Heart left ventricle (tissue), 16 donors: ENCODE results near the gene SRD5A3. TPM values are rescaled to one million over a fixed set of nuclear protein-coding genes. Genes with fewer than 3 reads are reported as not detected.
A peak's percentile ranks its signal among the peaks of the same experiment; 100 is the strongest.

Source experiments
- ATAC-seq, 4 donors: fragments of 200-7000 bp; cut with Tn5 transposase; one replicate each; pipeline ENCODE4 v1.9.1; 2020 to 2022; ENCODE audit warnings: moderate library complexity in 4 of 4, mild to moderate bottlenecking in 3 of 4, moderate number of reproducible peaks in 1 of 4
- DNase-seq, 5 donors: peaks; one replicate each; pipeline ENCODE4 v3.0.0-alpha.2; 2020
- H3K27ac ChIP-seq, 12 donors: fragments of 200-600 bp; sonication (generic) in 4 of 12; one replicate each; pipeline versions ENCODE4 v1.5.0 to v1.8.0; 2016 to 2022; ENCODE audit warnings: mild to moderate bottlenecking in 2 of 12
- H3K27me3 ChIP-seq, 9 donors: fragments of 200-600 bp; sonication (generic) in 2 of 9; one replicate each; pipeline versions ENCODE4 v1.5.1 to v1.8.0; 2016 to 2022; ENCODE audit warnings: mild to moderate bottlenecking in 3 of 9
- H3K36me3 ChIP-seq, 9 donors: fragments of 200-600 bp; sonication (generic) in 2 of 9; one replicate each; pipeline versions ENCODE4 v1.5.0 to v1.8.0; 2018 to 2022; ENCODE audit warnings: mild to moderate bottlenecking in 2 of 9
- H3K4me1 ChIP-seq, 12 donors: fragments of 200-600 bp; sonication (generic) in 4 of 12; one replicate each; pipeline versions ENCODE4 v1.5.0 to v1.8.0; 2016 to 2022; ENCODE audit warnings: mild to moderate bottlenecking in 3 of 12
- H3K4me3 ChIP-seq, 12 donors: fragments of 200-600 bp; sonication (generic) in 4 of 12; one replicate each; pipeline versions ENCODE4 v1.5.0 to v1.8.0; 2017 to 2022; ENCODE audit warnings: mild to moderate bottlenecking in 9 of 12, moderate library complexity in 4 of 12
- H3K9me3 ChIP-seq, 12 donors: fragments of 200-600 bp; sonication (generic) in 4 of 12; one replicate each; pipeline versions ENCODE4 v1.5.0 to v1.8.0; 2016 to 2022; ENCODE audit warnings: mild to moderate bottlenecking in 1 of 12
- POLR2A ChIP-seq, 2 donors: fragments of 450-650 bp; IDR thresholded peaks; one replicate each; pipeline ENCODE4 v1.6.1; 2017; ENCODE audit warnings: antibody characterized with exemption in 2 of 2, mild to moderate bottlenecking in 2 of 2, moderate library complexity in 2 of 2
- WGBS, 4 donors: extraction: QIAGEN DNeasy Blood & Tissue Kit in 2 of 4; methylation state at CpG; one replicate each; pipeline versions ENCODE4 v1.1.5 to v1.1.7; 2013 to 2018; 5-methylcytosine and 5-hydroxymethylcytosine counted together
- intact Hi-C, 10 donors: fragments of 100-400 bp; cut with DNase I; formaldehyde crosslinking; loops; one replicate each; pipeline versions ENCODE4 v1.11.1 to v1.14.2; 2022
- polyA plus RNA-seq, 2 donors: library from polyadenylated mRNA; stranded (reverse); fragments of 200-250 nt; gene quantifications; one replicate each; pipeline ENCODE4 v1.2.3, GENCODE V29; 2013
- total RNA-seq, 9 donors: library from RNA; depleted of rRNA in 2 of 9; stranded (reverse); fragments of >200 nt in 2 of 9; fragmentation: NEBNext Ultra II Directional in 3 of 9; extraction: Animal tissue kit (Norgen Biotek cat#: 25700) in 3 of 9; gene quantifications; one replicate each; pipeline versions ENCODE4 v1.1.0 to v1.2.4, GENCODE V29; 2016 to 2023
- TF ChIP-seq, protein P1 (sequence below), 12 donors: fragments of 200-600 bp; sonication (generic) in 4 of 12; IDR thresholded peaks; one replicate each; pipeline versions ENCODE4 v1.5.0 to v1.8.0; 2018 to 2022; ENCODE audit warnings: antibody characterized with exemption in 12 of 12, mild to moderate bottlenecking in 5 of 12
- donor health status: ischemic (EF 13 %, LVEDD 7.1; RV severe dilation, severe dysfunction).
- donor health status: healthy with polysubstance abuse.
- donor health status: DM: no; HTN: yes; CAD: no.
- donor health status: DM: no; HTN: no; CAD: no.
- donor health status: ischemic (EF 25% LVEDD 6.9; RV normal size, moderate dysfunction).
- donor health status: ischemic (EF 25% LVEDD 5.7; RV mildly dilated, moderate dysfunction).
- donor health status: healthy.
- donor health status: DM: yes; HTN: yes; CAD: no.
- donor health status: ischemic (EF 35%, LVEDD 5.7; RV mildly dilated, moderate dysfunction).
- donor health status: nonischemic (EF 11% LVEDD 7.7; RV severe dilation, severe dysfunction).
- donor health status: DM: yes; HTN: yes; CAD: no.
- donor health status: PGD.
- donor health status: ischemic (EF 29% LVEDD 5.4; RV normal size, mild dysfunction).
- donor health status: nonischemic (EF 23%, LVEDD 6.1; RV moderate dilation, normal function).

Gene SRD5A3
- total and polyA plus RNA-seq, 11 donors = 4.5 to 16.8 (median 7.8) TPM

DNA sequence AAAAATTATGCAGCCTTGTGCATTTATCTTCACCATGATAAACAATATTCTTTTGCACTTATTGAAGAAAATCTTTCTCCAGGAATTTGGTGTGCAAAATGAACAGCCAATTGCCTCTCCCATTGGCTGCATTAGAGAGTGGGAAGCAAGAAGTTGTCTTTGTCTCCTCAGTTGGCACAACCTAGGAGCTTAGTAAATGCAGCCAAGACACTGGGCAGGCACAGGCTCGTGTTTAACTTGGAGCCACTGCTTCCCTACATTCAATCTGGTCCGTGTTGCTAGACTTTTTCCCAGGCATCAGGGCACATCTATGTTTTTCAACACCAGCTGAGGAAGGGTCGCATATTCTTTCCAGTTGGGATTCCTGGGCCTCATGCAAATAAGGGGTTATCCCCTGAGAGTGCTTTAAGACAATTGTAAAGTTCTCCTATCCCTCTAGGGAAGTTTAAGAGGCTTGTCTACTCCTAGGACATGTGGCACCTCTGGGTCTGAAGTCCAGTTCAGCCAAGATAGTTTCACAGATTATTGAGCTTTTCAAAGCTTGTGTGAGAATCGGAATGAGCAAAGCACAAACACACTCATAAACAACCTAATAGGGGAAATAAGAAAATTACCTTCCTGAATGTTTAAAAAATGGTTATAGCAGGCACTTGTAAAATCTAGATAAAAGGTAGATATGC, 31.8 kb upstream of the SRD5A3 start:
- no peak for DNase-seq
- Histone ChIP-seq H3K27me3 (no peaks in the 10 kb centered on the region), H3K9me3 (no peaks in the 10 kb centered on the region), H3K36me3 (no peaks in the 10 kb centered on the region), H3K4me3 (no peak overlapping the region), H3K4me1 (peaks cover 0 to 26% (median 2%) of the 10 kb centered on the region in 12 donors), H3K27ac (no peak overlapping the region)
- TF ChIP-seq POLR2A (IDR thresholded peaks at IDR 0.05) = no peak
- TF ChIP-seq, protein P1, sequence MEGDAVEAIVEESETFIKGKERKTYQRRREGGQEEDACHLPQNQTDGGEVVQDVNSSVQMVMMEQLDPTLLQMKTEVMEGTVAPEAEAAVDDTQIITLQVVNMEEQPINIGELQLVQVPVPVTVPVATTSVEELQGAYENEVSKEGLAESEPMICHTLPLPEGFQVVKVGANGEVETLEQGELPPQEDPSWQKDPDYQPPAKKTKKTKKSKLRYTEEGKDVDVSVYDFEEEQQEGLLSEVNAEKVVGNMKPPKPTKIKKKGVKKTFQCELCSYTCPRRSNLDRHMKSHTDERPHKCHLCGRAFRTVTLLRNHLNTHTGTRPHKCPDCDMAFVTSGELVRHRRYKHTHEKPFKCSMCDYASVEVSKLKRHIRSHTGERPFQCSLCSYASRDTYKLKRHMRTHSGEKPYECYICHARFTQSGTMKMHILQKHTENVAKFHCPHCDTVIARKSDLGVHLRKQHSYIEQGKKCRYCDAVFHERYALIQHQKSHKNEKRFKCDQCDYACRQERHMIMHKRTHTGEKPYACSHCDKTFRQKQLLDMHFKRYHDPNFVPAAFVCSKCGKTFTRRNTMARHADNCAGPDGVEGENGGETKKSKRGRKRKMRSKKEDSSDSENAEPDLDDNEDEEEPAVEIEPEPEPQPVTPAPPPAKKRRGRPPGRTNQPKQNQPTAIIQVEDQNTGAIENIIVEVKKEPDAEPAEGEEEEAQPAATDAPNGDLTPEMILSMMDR (IDR thresholded peaks at IDR 0.05) = no peak
- 61 to 73% (median 65%) methylated on average over 4 of the region's 4 CpGs for WGBS, 4 donors
- ATAC-seq = no peak
- intact Hi-C loops = loop anchor here in 7 of 10 donors (5.0 to 10.0 kb wide), 6 partner anchors 127 to 989 kb away; partner anchors contain the start of gene KDR (in 2 of the 7)

DNA sequence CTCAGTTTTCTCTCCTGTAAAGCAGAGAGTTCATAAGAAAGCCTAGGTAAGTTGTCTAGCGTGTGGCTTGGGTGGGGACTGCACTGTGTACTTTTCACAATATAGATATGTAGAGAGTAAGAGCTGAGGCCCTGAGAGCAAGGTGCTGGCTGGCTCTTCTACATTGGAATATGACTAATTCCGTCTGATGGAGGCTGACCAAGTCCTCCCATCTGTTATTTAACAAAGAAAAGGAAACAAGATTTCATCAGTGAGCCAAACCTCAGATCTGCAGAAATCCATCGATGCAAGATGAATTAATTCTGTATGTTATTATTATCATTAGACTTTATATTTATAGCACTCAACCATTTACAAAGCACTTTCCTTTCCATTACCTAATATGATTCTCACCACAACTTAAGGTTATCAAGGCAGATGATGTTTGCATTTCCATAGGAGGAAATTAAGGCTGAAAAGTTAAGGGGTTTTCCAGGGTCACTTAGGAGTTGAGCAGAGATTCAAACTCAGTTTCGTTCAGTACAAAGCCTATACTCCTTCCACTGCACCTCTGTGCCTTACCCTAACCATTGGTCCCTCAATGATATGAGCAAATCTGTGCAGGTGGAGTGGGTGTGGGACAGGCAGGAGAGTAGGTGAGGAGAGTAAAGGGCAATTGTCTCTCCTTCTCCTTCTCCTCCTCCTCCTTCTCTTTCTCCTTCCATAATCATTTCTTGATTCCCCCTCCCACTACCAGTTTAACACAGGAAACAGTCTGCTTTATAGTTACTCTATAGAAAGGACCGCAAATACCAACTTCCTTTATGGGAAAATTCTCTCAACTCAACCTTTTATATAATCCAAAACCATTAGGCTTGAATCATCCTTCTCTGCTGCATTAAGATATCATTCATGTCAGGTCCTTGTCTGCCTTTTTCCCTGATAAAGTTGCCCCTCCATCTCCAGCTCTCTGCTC, 27.6 kb upstream of the SRD5A3 start:
- no peak overlapping the region for H3K27ac ChIP-seq
- no peak for TF ChIP-seq POLR2A (IDR thresholded peaks at IDR 0.05)
- TF ChIP-seq, protein P1 (IDR thresholded peaks at IDR 0.05) = no peak
- H3K36me3 ChIP-seq = no peaks in the 10 kb centered on the region
- DNase-seq (no peak), ATAC-seq (peak in 1 of 4 donors; percentile 60)
- H3K4me3 ChIP-seq = no peak overlapping the region
- 54 to 74% (median 68%) methylated on average over 5 of the region's 5 CpGs for WGBS, 4 donors
- no peaks in the 10 kb centered on the region for H3K27me3 ChIP-seq
- H3K4me1 ChIP-seq = peaks cover 0 to 20% (median 3%) of the 10 kb centered on the region in 12 donors
- intact Hi-C loops = loop anchor here in 8 of 10 donors (5.0 to 10.0 kb wide), 6 partner anchors 131 to 994 kb away; partner anchors contain the start of gene KDR (in 2 of the 8)
- no peaks in the 10 kb centered on the region for H3K9me3 ChIP-seq

DNA sequence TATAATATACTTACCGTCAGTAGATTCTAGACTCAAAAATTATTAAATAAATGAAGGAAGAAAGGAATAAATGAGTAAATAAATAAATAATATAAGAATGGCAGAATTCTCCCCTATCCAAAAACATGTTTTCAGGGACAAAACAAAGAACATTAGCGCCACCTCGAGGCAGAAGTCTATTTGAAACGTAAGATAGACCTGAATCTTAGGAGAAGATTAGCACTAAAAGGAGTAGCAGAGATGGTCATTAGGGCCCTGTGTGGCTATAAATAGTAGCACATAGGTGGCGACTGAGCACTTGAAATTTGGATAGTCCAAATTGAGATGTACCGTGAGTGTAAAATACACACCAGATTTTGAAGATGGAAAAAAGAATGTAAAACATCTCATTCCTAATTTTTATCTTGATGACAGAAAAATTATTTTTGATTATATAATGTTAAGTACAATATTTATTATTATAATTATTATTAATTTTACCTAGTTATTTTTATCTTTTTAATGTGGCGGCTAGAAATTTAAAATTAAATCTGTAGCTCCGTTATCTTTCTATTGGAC, 24.3 kb upstream of the SRD5A3 start:
- no peaks in the 10 kb centered on the region for H3K9me3 ChIP-seq
- H3K36me3 ChIP-seq = no peaks in the 10 kb centered on the region
- intact Hi-C loops = loop anchor here (1.0 to 10.0 kb wide), 8 partner anchors 319 to 413 kb away; no protein-coding TSS in a partner anchor
- no peak overlapping the region for H3K4me3 ChIP-seq
- H3K27ac ChIP-seq = no peak overlapping the region
- H3K4me1 ChIP-seq = peaks cover 0 to 20% (median 3%) of the 10 kb centered on the region in 12 donors
- TF ChIP-seq POLR2A (IDR thresholded peaks at IDR 0.05) = no peak
- TF ChIP-seq, protein P1 (IDR thresholded peaks at IDR 0.05) = peak; percentile 46 to 81 (median 72)
- WGBS, 4 donors = 21 to 24% (median 22%) methylated on average over 8 of the region's 8 CpGs
- H3K27me3 ChIP-seq = no peaks in the 10 kb centered on the region
- DNase-seq (peak in 4 of 5 donors; percentile 70 to 76 (median 72)), ATAC-seq (peak in 2 of 4 donors; percentile 50 to 59)
